Measurements from ENCODE around the gene SVOPL. TPM values are rescaled to one million over a fixed set of nuclear protein-coding genes. Genes with fewer than 3 reads are reported as not detected.
A peak's percentile ranks its signal among the peaks of the same experiment; 100 is the strongest.

SVOPL gene
- total RNA-seq, 1 donor from 2014 or later: not detected

- H3K36me3 ChIP-seq: no peaks in the 10 kb centered on the region
- H3K9me3 ChIP-seq: no peaks in the 10 kb centered on the region
- no peaks in the 10 kb centered on the region for H3K27me3 ChIP-seq
- DNase-seq (ENCODE audit: extremely low spot score in 2 of 2): no peak
- no peak overlapping the region for H3K27ac ChIP-seq
- TF ChIP-seq POLR2A (IDR thresholded peaks at IDR 0.05) (no peak), POLR2AphosphoS5 (IDR thresholded peaks at IDR 0.05; ENCODE audit: insufficient read depth in 1 of 2, low read depth in 1 of 2) (no peak), CTCF (IDR thresholded peaks at IDR 0.05) (no peak)
- H3K4me3 ChIP-seq: no peak overlapping the region
- intact Hi-C loops (cut with DNase I): no loop called here
- H3K4me1 ChIP-seq: peaks cover 10% of the 10 kb centered on the region
These were observed 34.8 kb downstream of the SVOPL start for GRCh38 chr7:138666385-138666784.

GRCh38 chr7:138665669-138666140 is 35.5 kb downstream of the SVOPL start:
- Histone ChIP-seq H3K36me3 (no peaks in the 10 kb centered on the region), H3K4me3 (no peak overlapping the region), H3K27ac (no peak overlapping the region), H3K9me3 (no peaks in the 10 kb centered on the region), H3K4me1 (peaks cover 10% of the 10 kb centered on the region), H3K27me3 (no peaks in the 10 kb centered on the region)
- intact Hi-C loops (cut with DNase I): no loop called here
- no peak for TF ChIP-seq CTCF (IDR thresholded peaks at IDR 0.05)
- TF ChIP-seq POLR2A (IDR thresholded peaks at IDR 0.05): no peak
- TF ChIP-seq POLR2AphosphoS5 (IDR thresholded peaks at IDR 0.05; ENCODE audit: insufficient read depth in 1 of 2, low read depth in 1 of 2): no peak
- DNase-seq (ENCODE audit: extremely low spot score in 2 of 2): no peak

- no peak overlapping the region for H3K27ac ChIP-seq
- no peaks in the 10 kb centered on the region for H3K27me3 ChIP-seq
- no peak overlapping the region for H3K4me3 ChIP-seq
- H3K9me3 ChIP-seq: no peaks in the 10 kb centered on the region
- no peak for DNase-seq (ENCODE audit: extremely low spot score in 2 of 2)
- H3K4me1 ChIP-seq: peaks cover 10% of the 10 kb centered on the region
- H3K36me3 ChIP-seq: no peaks in the 10 kb centered on the region
- intact Hi-C loops (cut with DNase I): no loop called here
- no peak for TF ChIP-seq CTCF (IDR thresholded peaks at IDR 0.05)
- no peak for TF ChIP-seq POLR2A (IDR thresholded peaks at IDR 0.05)
- TF ChIP-seq POLR2AphosphoS5 (IDR thresholded peaks at IDR 0.05; ENCODE audit: insufficient read depth in 1 of 2, low read depth in 1 of 2): no peak
These were observed 35.9 kb downstream of the SVOPL start for GRCh38 chr7:138665249-138665648.

- no peaks in the 10 kb centered on the region for H3K27me3 ChIP-seq
These were observed 37.1 kb downstream of the SVOPL start for GRCh38 chr7:138663725-138664710.

More at GRCh38 chr7:138663725-138664710, 37.1 kb downstream of the SVOPL start:
- H3K36me3 ChIP-seq: no peaks in the 10 kb centered on the region
- intact Hi-C loops (cut with DNase I): no loop called here
- peak overlapping the region; percentile 30 to 31 for H3K4me3 ChIP-seq
- peaks cover 10% of the 10 kb centered on the region for H3K4me1 ChIP-seq
- H3K27ac ChIP-seq: no peak overlapping the region
- no peak for DNase-seq (ENCODE audit: extremely low spot score in 2 of 2)
- no peaks in the 10 kb centered on the region for H3K9me3 ChIP-seq
- no peak for TF ChIP-seq CTCF (IDR thresholded peaks at IDR 0.05)
